GM20000 (cell line): ENCODE data around the gene EXOC6B.
"Not testable (repeated sequence)": the region's sequence is repeated elsewhere in the genome, so short reads cannot be mapped to it uniquely, and the experiment has no call there.

Experiments used
- DNase-seq: peaks from one replicate; pipeline ENCODE4 v3.0.0; 2012; ENCODE audit warnings: low spot score
- TF ChIP-seq, protein P1 (sequence below): IDR thresholded peaks from 2 replicates; pipeline ENCODE4 v1.5.1; 2012; ENCODE audit warnings: mild to moderate bottlenecking, control low read depth; ENCODE audit errors: extremely low read depth, missing control alignments

EXOC6B gene

DNA sequence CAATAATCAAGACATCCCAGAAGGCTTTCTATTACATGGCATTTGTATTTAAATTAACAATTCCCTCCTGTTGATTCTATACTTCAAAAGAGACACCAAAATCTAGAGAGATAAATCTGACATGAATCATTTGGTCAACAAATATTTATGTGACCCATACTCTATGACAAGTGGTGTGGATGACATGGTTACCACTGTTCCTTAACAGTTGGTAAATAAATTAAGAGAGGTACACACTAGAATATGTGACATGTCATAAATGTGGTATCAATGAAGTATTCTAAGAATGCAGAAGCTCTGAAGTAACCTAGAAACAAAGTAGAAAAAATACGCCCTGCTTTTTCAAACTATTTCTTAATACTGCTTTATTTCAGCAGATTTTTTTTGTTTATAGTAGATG, 255.4 kb downstream of the EXOC6B start:
- TF ChIP-seq, protein P1, sequence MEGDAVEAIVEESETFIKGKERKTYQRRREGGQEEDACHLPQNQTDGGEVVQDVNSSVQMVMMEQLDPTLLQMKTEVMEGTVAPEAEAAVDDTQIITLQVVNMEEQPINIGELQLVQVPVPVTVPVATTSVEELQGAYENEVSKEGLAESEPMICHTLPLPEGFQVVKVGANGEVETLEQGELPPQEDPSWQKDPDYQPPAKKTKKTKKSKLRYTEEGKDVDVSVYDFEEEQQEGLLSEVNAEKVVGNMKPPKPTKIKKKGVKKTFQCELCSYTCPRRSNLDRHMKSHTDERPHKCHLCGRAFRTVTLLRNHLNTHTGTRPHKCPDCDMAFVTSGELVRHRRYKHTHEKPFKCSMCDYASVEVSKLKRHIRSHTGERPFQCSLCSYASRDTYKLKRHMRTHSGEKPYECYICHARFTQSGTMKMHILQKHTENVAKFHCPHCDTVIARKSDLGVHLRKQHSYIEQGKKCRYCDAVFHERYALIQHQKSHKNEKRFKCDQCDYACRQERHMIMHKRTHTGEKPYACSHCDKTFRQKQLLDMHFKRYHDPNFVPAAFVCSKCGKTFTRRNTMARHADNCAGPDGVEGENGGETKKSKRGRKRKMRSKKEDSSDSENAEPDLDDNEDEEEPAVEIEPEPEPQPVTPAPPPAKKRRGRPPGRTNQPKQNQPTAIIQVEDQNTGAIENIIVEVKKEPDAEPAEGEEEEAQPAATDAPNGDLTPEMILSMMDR = no peak
- DNase-seq = no peak

DNA sequence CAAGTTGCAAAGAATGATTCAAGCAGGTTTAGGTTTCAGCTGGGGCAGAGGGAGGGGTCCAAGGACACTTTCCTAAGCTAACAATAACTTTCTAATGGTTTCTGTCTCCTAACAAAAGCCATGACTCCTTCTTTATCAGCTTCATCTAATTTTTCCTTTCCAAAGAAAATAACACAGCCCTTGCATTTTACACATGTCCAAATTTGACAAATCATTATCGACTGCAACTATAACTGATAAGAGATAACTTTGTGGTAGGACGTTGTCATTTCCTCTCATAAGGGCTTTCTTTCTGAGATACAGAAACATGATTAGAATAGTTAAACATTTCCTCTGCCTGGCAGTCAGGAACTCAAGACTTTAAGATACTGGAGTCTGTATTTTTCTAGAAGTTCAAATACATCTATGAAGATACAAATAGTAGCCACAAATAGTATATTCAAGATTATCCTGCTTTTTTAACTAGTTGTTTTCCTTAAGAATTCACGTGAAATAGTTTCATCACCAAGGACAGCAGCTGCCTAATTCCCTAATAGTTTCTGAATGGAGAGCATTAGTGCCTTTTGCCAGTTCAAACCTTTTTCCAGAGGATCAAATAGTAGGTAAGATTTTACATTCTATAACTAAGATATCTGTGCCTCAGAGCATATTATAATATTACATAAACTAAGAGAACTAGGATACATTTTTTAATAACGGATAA, 263.2 kb downstream of the EXOC6B start:
- no peak for DNase-seq
- TF ChIP-seq, protein P1 = no peak

DNA sequence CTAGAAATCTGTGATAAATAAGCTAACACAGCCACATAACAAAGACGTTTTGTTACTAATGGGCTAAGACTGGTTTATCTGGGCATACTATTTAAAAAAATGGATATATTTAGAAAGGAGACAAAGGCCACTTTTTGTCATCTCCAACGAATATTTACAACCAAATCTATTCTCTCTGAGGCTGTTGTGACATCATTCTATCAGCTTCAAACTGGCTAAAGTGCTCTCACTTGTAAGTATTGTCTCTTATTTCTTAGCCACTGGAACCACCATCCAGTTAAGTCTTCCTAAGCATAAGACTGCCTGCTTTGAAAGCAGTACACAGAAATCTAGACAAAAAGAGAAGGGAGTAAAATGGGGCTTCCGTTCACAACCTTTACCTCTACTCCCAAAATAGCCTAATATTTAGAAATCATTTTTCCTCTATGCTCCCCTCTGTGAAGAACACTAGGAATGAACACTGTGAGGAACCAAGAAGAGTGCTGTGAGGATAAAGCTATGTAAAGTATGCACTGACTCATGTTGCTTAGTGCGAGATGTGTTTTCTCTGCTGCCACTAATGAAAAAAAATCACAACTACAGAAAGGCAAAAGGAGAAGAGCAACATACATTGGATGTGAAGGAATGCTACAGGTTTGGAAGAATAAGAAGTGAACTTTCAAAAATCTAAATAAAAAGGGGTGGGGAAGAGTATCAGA, 264.1 kb downstream of the EXOC6B start:
- TF ChIP-seq, protein P1 = no peak
- DNase-seq = no peak

DNA sequence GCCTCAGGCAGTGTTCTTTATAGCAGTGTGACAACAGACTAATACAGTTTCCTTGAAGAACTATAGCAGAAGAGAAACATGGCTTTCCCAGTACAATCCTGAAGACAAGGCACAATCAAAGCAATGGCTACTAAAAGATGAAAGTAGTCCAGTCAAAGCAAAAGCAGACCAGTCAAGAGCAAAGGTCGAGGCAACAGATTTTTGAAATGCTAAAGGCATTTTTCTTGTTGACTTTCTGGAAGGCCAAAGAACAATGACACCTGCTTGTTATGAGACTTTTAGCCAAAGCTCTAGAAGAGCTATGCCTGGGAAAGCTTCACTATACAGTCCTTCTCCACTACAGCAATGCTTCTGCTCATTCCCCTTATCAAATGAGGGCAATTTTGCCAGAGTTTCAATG, 269.9 kb downstream of the EXOC6B start:
- DNase-seq = no peak
- TF ChIP-seq, protein P1 = no peak

DNA sequence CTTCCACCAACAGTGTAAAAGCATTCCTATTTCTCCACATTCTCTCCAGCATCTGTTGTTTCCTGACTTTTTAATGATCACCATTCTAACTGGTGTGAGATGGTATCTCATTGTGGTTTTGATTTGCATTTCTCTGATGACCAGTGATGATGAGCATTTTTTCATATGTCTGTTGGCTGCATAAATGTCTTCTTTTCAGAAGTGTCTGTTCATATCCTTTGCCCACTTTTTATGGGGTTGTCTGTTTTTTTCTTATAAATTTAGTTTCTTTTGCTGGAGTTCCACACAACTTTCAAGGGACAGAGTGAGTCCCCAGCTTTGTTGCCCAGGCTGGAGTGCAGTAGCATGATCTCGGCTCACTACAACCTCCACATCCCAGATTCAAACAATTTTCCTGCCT, 270.5 kb downstream of the EXOC6B start:
- DNase-seq = not testable (repeated sequence)

DNA sequence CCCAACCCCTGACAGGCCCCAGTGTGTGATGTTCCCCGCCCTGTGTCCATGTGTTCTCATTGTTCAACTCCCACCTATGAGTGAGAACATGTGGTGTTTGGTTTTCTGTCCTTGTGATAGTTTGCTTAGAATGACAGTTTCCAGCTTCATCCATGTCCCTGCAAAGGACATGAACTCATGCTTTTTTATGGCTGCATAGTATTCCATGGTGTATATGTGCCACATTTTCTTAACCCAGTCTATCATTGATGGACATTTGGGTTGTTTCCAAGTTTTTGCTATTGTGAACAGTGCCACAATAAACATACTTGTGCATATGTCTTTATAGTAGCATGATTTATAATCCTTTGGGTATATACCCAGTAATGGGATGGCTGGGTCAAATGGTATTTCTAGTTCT, 270.9 kb downstream of the EXOC6B start:
- DNase-seq = not testable (repeated sequence)

DNA sequence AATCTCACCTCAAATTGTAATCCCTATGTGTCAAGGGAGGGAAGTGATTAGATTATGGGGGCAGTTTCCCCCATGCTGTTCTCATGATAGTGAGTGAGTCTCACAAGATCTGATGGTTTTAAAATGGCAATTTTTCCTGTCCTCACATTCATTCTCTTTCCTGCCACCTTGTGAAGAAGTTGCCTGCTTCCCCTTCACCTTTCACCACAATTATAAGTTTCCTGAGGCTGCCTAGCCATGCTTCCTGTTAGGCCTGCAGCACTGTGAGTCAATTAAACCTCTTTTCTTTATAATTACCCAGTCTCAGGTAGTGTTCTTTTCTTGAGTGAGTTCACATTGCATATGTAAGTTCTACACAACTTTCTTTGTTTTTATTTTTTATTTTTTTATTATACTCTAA, 271.5 kb downstream of the EXOC6B start:
- no peak for DNase-seq
- TF ChIP-seq, protein P1 = no peak

DNA sequence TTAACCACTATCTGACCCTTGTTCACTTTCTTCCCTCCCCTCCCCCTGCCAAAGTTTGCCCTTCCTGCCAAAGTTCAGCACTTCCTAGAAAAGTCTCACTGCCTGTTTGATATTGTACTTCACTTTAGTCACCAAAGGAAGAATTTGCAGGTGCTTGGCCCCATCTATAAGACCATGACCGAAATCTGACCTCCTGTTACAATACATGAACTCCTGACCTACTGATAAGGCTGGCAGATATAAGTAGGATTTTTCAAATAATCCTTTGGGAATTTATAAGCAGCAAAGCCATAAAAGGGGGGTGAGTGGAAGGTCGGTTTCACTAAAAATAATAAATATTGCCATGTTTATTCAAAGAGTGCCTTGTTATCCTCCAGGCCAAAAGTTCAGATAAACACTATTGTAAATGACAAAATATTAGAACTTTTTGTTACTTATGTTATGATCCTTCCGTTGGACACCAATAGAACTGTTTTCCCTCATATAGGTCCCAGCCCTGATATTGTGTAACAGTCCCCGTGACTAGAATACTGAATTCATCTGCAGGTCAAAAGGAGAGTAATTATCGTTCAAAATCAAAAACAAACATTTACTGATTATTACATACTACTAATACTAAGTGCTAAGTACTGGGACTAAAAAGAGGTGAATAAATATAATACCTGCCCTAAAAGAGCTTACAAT, 277.6 kb downstream of the EXOC6B start:
- no peak for DNase-seq
- TF ChIP-seq, protein P1 = no peak
